Ecto neural progenitor cell (in vitro differentiated cells): Measurements from ENCODE around the gene ZC3H14.
"Not testable (repeated sequence)": the region's sequence is repeated elsewhere in the genome, so short reads cannot be mapped to it uniquely, and the experiment has no call there.

ENCODE experiments used
- DNase-seq: peaks from one replicate; pipeline ENCODE4 v3.0.0-alpha.2; 2018; ENCODE audit warnings: low spot score

ZC3H14 gene, protein sequence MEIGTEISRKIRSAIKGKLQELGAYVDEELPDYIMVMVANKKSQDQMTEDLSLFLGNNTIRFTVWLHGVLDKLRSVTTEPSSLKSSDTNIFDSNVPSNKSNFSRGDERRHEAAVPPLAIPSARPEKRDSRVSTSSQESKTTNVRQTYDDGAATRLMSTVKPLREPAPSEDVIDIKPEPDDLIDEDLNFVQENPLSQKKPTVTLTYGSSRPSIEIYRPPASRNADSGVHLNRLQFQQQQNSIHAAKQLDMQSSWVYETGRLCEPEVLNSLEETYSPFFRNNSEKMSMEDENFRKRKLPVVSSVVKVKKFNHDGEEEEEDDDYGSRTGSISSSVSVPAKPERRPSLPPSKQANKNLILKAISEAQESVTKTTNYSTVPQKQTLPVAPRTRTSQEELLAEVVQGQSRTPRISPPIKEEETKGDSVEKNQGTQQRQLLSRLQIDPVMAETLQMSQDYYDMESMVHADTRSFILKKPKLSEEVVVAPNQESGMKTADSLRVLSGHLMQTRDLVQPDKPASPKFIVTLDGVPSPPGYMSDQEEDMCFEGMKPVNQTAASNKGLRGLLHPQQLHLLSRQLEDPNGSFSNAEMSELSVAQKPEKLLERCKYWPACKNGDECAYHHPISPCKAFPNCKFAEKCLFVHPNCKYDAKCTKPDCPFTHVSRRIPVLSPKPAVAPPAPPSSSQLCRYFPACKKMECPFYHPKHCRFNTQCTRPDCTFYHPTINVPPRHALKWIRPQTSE

DNA sequence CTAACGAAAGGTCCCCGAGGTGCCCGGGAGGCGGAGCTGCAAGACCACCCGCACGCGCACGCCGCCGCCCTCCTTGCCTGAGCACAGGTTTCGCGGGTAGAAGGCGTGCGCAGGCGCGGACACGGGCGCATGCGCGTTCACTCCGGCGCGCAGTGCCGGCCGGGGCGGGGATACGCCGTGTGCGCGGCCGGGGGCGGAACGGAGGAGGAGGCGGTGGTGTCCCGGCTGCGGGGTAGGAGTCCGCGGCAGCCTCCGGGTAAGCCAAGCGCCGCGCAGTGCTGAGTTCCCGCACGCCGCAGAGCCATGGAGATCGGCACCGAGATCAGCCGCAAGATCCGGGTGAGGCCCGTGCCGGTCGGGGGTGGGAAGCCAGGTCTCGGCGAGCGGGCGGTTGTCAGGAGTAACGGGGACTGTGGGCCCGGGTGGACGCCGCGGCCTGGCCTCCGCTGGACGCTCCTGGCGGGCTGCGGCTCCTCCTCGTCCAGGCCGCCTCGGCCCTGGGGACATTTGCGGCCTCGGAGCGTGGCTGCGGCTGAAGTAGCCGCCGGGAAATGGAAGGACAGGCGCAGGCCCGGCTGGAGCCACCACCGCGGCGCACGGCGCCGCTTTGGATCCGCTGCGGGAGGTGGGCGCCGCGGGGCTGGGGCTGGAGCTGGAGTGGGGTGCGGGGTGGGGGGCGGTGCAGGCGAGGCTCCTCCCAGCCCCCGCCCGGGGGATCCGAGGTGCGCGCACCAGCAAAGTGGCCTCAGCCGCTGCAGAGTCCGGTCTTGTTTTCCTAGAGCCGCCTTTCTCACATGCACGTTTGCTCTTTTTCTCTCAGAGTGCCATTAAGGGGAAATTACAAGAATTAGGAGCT is at the start of gene ZC3H14:
Gene ZC3H14 (plus strand): TSS at position 207 of the 856 bp plus-strand sequence. CDS start 97 bp downstream, at position 304.
- DNase-seq = peak; percentile 94

DNA sequence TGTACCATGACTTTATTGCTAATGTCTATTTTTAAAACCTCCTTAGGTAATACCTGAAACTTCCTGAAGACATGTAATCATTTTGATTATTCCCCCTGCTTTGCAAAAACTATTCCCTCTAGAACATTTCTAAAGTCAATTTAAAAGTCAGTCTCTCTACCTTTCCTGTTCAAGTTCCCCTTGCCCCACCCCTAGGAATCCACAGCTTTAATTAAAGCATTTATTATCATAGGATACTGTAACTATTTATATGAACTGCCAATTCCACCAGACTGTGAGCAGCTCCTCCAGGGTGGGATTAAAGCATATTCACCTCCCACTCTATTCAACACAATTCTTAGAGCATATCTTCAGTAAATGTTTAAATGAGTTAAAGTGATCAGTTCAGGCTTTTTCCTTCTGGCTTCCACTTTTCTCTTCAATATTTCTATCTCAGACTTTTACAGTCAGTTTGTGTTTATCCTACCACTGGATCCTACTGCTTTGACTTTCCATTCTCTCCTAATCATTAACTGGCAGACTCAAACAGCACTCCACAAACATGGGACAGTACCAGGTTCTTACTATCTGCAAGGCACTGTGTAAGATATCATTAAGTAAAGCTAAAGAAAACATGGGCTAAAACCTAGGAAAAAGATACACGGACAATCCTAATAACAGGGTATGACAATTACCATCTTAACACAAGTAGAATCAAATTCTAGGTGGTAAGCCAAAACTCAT is 47.2 kb upstream of the ZC3H14 start:
- no peak for DNase-seq

- DNase-seq = peak; percentile 54
Measured at GRCh38 chr14:88516861-88517357, 45.9 kb upstream of the ZC3H14 start.

GRCh38 chr14:88518592-88519512 is 44.0 kb upstream of the ZC3H14 start:
- DNase-seq = no peak

GRCh38 chr14:88519907-88520306 is 42.9 kb upstream of the ZC3H14 start:
- DNase-seq = no peak

DNA sequence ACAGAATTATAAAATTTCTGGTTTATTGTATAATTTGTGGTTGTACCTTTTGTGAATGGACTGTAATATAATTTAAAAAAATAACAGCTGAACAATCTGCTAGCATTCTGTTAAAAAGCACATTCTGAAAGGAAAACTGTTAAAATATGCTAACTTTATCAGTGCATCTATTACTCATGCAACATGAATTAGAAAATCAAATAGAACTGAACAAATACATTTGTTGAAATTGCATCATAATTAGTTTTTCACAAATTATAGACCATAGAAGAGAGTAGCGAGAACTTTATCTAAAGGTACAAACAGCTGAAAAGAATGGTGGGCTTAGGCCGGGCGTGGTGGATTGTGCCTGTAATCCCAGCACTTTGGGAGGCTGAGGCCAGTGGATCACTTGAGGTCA is 41.0 kb upstream of the ZC3H14 start:
- DNase-seq = no peak

DNA sequence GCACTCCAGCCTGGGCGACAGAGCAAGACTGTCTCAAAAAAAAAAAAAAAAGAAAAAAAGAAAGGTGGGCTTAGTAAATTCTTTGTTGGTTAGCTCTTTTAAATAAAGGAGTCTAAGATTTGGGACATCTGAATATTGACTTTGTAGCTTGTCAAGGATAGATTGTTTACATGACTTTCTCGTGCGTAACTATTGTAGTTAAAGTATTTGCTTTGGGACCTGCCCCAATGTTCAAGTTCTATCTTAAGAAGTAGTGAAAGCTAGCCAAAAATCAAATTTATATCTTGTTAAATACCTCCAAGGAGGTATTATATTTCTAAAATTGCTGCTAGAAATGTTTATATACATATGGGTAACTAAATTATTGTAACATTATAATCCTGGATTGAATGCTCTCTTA is 40.4 kb upstream of the ZC3H14 start:
- DNase-seq = no peak

- DNase-seq = not testable (repeated sequence)
Measured at GRCh38 chr14:88529889-88530288, 32.9 kb upstream of the ZC3H14 start.

DNA sequence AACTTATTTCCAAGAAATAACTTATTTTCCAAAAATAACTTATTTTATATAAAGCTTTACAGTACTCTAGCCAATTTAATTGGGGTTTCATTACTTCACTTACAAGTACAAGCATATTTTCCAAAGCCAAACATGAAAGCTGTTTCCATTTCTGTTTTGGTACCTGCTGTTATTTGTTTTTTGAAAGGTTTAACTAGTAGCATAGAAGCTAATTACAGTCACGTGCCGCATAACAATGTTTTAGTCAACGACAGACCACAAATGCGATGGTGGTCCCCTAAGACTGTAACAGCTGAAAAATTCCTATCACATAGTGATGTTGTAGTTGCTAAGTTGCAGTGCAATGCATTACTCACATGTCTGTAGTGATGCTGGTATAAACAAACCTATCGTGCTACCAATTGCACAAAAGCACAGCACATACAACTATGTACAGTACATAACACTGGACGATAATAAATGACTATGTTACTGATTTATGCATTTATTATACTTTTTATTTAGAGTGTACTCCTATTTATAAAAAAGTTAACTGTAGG is 29.7 kb upstream of the ZC3H14 start:
- DNase-seq = no peak

- no peak for DNase-seq
Measured at GRCh38 chr14:88535149-88535548, 27.7 kb upstream of the ZC3H14 start.

GRCh38 chr14:88535813-88536212 is 27.0 kb upstream of the ZC3H14 start:
- DNase-seq = no peak

GRCh38 chr14:88541324-88541723 is 21.5 kb upstream of the ZC3H14 start:
- no peak for DNase-seq

DNA sequence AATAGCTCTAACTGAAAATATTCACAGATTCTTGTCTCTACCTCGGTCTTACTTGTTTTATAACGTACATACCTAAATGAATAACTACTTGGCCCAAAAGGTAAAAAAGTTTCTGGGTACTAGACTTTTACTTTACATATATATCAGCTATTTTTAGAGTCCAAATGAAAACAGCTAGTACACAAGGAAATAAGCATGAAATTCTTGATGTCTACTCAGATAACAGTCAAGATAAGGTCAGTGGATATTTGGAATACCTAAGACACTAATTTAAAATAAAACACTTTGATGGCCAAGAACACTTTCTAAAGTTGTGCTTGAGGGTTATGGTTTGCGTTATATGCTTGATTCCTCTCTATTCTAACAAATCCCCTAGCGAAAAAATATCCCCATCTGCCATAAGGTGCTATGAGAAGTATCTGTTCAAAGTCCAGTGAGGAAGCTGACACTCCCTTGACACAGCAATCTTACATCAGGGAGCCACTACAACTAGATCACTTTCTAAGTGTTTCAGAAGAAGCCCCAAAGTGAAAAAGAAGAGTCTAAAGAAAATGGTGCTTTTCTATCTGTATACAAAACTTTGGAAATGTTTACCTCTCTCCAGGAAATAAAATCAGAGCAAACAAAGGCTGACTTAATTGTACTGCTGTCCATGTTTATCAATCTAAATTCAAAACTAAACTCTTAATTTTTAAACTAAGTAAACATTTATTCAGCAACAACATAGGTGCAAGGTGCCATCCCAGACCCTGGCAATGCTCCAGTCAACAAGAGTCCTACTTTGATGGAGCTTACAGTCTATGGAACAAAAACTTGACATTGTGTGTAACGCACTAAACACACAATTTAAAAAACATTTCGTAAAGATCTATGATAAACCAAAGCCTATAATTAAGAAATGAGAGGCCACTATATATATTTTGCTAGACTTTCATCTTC is 19.7 kb upstream of the ZC3H14 start:
- no peak for DNase-seq

DNA sequence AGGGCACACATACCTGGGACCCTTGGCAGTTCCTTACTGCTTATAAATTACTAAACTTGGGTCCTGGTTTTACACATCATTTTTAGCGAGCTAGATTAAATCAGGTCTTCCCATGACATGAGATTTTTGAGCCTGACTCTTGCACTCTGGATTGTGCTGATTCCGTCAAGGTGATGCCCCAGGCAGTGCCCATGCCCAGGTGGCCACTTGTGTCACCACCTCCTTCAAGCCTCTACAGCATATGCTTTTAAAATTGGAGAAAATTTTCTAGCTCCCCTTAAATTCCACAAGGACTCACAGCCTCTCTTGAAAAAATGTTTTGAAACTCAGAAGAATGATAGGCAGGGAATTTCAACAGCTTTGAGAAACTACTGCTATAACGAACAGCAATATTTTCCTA is 17.6 kb upstream of the ZC3H14 start:
- no peak for DNase-seq

GRCh38 chr14:88546621-88547385 is 16.0 kb upstream of the ZC3H14 start:
- no peak for DNase-seq

DNA sequence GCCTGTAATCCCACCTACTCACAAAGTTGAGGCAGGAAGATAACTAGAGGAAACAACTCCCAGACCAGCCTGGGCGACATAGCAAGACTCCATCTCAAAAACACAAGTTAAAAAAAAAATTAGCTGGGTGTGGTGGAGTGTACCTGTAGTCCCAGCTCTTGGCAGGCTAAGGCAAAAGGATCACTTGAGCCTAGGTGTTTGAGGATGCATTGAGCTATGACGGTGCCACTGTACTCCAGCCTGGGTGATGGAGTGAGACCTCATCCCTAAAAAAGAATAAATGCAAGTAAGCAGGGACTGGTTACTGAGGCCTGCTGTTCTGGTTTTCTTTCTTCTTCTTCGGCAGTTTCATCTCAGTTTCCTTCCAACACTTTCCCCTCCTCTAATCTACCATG is 15.5 kb upstream of the ZC3H14 start:
- no peak for DNase-seq

DNA sequence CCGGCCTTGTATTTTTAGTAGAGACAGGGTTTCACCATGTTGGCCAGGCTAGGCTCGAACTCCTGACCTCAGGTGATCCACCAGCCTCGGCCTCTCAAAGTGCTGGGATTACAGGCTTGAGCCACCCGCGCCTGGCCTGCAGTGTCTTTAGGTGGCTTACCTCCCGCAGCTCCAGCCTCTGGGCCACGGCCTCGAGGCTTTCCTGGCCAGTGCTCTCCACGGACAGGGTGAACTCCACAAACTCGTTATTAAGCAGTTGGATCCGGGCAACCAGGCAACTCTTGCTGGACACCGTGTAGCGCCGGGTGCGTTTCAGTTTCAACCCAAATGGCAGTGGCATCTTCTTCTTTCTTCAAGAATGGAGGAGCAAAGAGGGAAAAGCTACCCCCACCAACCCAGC is 12.8 kb upstream of the ZC3H14 start:
- DNase-seq = no peak
